Daoy (cell line): ENCODE data around the gene NUDT22. TPM values are rescaled to one million over a fixed set of nuclear protein-coding genes. Genes with fewer than 3 reads are reported as not detected.

Experiments used
- DNase-seq: peaks from one replicate; pipeline ENCODE4 v3.0.0-alpha.2; 2015; ENCODE audit warnings: low read depth
- total RNA-seq: library from RNA; depleted of rRNA; stranded (reverse); fragments of >200 nt; shearing (Covaris generic); gene quantifications from 2 replicates; pipeline ENCODE4 v1.2.3, GENCODE V29; 2014; rRNA removed

NUDT22 gene
- total RNA-seq, result 43.1 and 51.3 TPM in 2 replicates

GRCh38 chr11:64225608-64226506, at the start of gene NUDT22, which contains the start of gene TRPT1:
TSS of gene NUDT22 (plus strand) at chr11:64226274. CDS start at chr11:64226653, 379 bp downstream.
TSS of gene TRPT1 (minus strand) at chr11:64226186. CDS start at chr11:64225860, 326 bp downstream.
- peak; percentile 88 for DNase-seq

GRCh38 chr11:64176751-64177150, 49.3 kb upstream of the NUDT22 start:
- no peak for DNase-seq

GRCh38 chr11:64178203-64178602, 47.9 kb upstream of the NUDT22 start:
- DNase-seq, result no peak

GRCh38 chr11:64178951-64179639, 47.0 kb upstream of the NUDT22 start:
- no peak for DNase-seq

GRCh38 chr11:64180891-64181290, 45.2 kb upstream of the NUDT22 start:
- DNase-seq, result no peak

- DNase-seq, result peak; percentile 93
Measured at GRCh38 chr11:64181506-64182411, 44.3 kb upstream of the NUDT22 start.

- DNase-seq, result no peak
Measured at GRCh38 chr11:64183890-64184289, 42.2 kb upstream of the NUDT22 start.

GRCh38 chr11:64185175-64185692, 40.8 kb upstream of the NUDT22 start:
- peak; percentile 81 for DNase-seq

- peak; percentile 99 for DNase-seq
Measured at GRCh38 chr11:64185693-64186491, 40.2 kb upstream of the NUDT22 start, which contains the start of gene STIP1. TSS of gene STIP1 (plus strand) at chr11:64186171. CDS start at chr11:64186262, 91 bp downstream.

GRCh38 chr11:64186492-64187165, 39.4 kb upstream of the NUDT22 start:
- no peak for DNase-seq

- no peak for DNase-seq
Measured at GRCh38 chr11:64192434-64192833, 33.6 kb upstream of the NUDT22 start.

- no peak for DNase-seq
Measured at GRCh38 chr11:64196626-64197025, 29.4 kb upstream of the NUDT22 start.

- DNase-seq, result no peak
Measured at GRCh38 chr11:64198511-64198910, 27.6 kb upstream of the NUDT22 start.

- DNase-seq, result no peak
Measured at GRCh38 chr11:64201543-64201942, 24.5 kb upstream of the NUDT22 start.

GRCh38 chr11:64202992-64203391, 23.1 kb upstream of the NUDT22 start:
- no peak for DNase-seq

GRCh38 chr11:64203421-64204079, 22.5 kb upstream of the NUDT22 start:
- no peak for DNase-seq

- no peak for DNase-seq
Measured at GRCh38 chr11:64204080-64204440, 22.0 kb upstream of the NUDT22 start.

- peak; percentile 95 for DNase-seq
Measured at GRCh38 chr11:64204464-64204989, 21.5 kb upstream of the NUDT22 start.
